Thoracic aorta (tissue), 2 donors: ENCODE data around the gene POM121L12. TPM values are rescaled to one million over a fixed set of nuclear protein-coding genes. Genes with fewer than 3 reads are reported as not detected.

Experiments
- ATAC-seq: fragments of 150-250 bp; one replicate; pipeline ENCODE4 v1.8.0; 2017; ENCODE audit warnings: low read depth; ENCODE audit not compliant: insufficient number of reproducible peaks, low FRiP score
- DNase-seq: peaks from one replicate; pipeline ENCODE4 v3.0.0-alpha.2; 2020; ENCODE audit warnings: low spot score
- H3K27ac ChIP-seq, 2 donors: fragments of 200-600 bp; sonication (generic); 1 replicate in 1 of 2; 2 replicates in 1 of 2; pipeline ENCODE4 v1.5.1; 2016; ENCODE audit warnings: mild to moderate bottlenecking in 2 of 2, moderate library complexity in 2 of 2
- H3K27me3 ChIP-seq: fragments of 200-600 bp; sonication (generic); replicated peaks from 2 replicates; pipeline ENCODE4 v1.6.0; 2016; ENCODE audit warnings: mild to moderate bottlenecking; ENCODE audit not compliant: insufficient read depth
- H3K36me3 ChIP-seq: fragments of 200-600 bp; sonication (generic); one replicate; pipeline ENCODE4 v1.5.1; 2016
- H3K4me1 ChIP-seq, 2 donors: fragments of 200-600 bp; sonication (generic); 1 replicate in 1 of 2; 2 replicates in 1 of 2; pipeline versions ENCODE4 v1.5.1 to v1.6.0; 2016; ENCODE audit warnings: low read depth in 2 of 2, mild to moderate bottlenecking in 1 of 2; ENCODE audit not compliant: control insufficient read depth in 1 of 2
- H3K4me3 ChIP-seq: fragments of 200-600 bp; sonication (generic); 2 replicates; pipeline ENCODE4 v1.5.1; 2016; ENCODE audit warnings: mild to moderate bottlenecking
- H3K9me3 ChIP-seq: fragments of 200-600 bp; sonication (generic); 2 replicates; pipeline ENCODE4 v1.5.1; 2016
- total RNA-seq, 2 donors: library from RNA; depleted of rRNA; stranded (reverse); fragments of >200 nt; gene quantifications; one replicate each; pipeline versions ENCODE4 v1.1.0 to v1.2.3, GENCODE V29; 2016
- TF ChIP-seq, protein P1 (sequence below): fragments of 200-600 bp; sonication (generic); IDR thresholded peaks from one replicate; pipeline ENCODE4 v1.5.1; 2019; ENCODE audit warnings: antibody characterized with exemption

POM121L12 gene
- not detected for total RNA-seq

DNA sequence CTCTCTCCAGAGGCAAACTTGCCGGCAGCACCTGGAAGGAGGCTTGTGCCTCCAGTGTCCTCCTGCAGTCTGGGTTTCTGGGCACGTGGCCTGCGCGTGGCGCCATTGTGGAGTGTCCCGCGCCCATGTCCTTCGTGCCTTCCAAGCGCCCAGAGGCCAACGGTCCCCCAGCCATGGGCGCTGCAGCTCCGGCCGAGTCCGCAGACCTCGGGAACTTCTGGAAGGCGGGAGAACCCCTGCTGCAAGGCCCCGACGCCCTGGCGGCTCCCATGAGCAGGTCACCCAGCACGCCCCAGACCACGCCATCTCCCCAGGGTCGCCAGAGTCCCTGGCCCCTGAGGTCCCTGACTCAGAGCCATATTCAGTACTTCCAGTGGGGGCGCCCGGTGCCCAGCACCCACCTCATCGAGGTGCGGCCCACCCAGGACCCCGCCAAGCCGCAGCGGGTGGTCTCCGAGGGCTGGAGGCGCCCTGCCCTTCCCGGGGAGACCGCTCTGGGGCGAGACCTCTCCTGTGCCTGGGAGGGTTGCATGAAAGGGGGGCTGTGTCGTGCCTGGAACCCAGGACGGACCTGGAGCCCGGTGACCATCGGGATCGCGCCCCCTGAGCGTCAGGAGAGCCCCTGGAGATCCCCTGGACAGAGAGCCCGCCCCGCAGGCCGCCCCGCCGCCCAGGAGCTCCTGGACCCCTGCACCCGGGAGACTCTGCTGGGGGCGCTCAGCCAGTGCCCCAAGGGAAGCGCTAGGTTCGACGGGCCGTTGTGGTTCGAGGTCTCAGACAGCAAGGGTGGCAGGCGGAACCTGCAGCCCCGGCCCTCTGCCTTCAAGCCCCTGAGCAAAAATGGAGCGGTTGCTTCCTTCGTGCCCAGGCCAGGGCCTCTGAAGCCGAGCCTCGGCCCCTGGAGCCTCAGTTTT, at the start of gene POM121L12:
Gene POM121L12 (plus strand): TSS at position 135 of the 914 bp plus-strand sequence. CDS start 39 bp downstream, at position 174.
- no peak within 1 kb of the TSS for H3K27ac ChIP-seq
- H3K36me3 ChIP-seq: no peaks in the 10 kb centered on the region
- H3K9me3 ChIP-seq: no peaks in the 10 kb centered on the region
- DNase-seq (no peak), ATAC-seq (no peak)
- H3K4me3 ChIP-seq: no peak within 1 kb of the TSS
- H3K27me3 ChIP-seq: no peaks in the 10 kb centered on the region
- TF ChIP-seq, protein P1, sequence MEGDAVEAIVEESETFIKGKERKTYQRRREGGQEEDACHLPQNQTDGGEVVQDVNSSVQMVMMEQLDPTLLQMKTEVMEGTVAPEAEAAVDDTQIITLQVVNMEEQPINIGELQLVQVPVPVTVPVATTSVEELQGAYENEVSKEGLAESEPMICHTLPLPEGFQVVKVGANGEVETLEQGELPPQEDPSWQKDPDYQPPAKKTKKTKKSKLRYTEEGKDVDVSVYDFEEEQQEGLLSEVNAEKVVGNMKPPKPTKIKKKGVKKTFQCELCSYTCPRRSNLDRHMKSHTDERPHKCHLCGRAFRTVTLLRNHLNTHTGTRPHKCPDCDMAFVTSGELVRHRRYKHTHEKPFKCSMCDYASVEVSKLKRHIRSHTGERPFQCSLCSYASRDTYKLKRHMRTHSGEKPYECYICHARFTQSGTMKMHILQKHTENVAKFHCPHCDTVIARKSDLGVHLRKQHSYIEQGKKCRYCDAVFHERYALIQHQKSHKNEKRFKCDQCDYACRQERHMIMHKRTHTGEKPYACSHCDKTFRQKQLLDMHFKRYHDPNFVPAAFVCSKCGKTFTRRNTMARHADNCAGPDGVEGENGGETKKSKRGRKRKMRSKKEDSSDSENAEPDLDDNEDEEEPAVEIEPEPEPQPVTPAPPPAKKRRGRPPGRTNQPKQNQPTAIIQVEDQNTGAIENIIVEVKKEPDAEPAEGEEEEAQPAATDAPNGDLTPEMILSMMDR: no peak
- no peaks in the 10 kb centered on the region for H3K4me1 ChIP-seq

DNA sequence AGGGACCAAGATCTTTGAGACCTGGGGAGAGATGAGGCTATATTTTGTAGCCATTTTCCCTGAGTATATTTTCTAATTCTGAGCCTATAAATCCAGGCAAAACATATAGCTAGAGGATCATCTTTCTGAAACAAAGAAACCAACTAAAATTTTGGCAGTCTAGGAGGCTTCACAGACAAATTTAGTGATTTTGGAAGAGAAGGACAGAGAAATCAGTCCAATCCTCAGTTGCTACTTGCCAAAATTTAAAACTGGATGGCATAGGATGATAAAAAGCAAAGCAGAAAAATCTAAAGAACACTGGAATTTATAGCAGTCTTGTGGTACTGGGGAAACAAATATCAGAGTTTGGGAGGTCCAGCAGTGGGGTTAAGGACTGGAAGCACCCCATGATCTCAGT, 43.4 kb upstream of the POM121L12 start:
- no peak overlapping the region for H3K4me3 ChIP-seq
- TF ChIP-seq, protein P1: no peak
- H3K36me3 ChIP-seq: no peaks in the 10 kb centered on the region
- no peaks in the 10 kb centered on the region for H3K4me1 ChIP-seq
- DNase-seq (no peak), ATAC-seq (no peak)
- H3K27me3 ChIP-seq: no peaks in the 10 kb centered on the region
- H3K27ac ChIP-seq: no peak overlapping the region
- no peaks in the 10 kb centered on the region for H3K9me3 ChIP-seq

DNA sequence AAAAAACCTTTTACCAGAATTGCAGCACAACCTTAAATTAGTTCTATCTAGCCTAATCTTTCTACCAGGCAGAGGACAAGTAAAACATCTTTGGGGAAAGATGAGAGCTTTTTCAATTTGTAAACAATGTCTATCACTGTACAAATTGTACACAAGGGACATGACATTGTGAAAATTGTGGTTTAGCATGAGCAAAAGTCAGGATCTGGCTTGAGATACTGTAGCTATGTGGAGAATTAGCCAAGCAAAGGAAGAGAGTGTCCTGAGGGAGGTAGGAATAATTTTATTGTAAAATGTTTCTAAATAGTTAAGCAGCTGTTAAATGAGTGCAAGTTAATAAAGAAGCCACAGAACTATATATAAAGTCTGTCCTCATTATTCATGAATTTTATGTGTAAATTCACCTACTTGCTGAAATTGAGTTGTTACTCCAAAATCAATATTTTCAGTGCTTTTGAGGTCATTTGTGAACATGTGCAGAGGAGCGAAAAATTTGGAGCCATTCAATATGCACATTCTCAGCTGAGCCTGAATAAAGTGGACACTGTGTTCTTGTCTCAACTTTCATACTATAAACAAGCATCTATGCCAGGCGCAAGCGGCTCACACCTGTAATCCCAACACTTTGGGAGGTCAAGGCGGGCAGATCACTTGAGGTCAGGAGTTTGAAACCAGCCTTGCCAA, 42.8 kb upstream of the POM121L12 start:
- Histone ChIP-seq H3K4me3 (no peak overlapping the region), H3K27me3 (no peaks in the 10 kb centered on the region), H3K9me3 (no peaks in the 10 kb centered on the region), H3K36me3 (no peaks in the 10 kb centered on the region), H3K27ac (no peak overlapping the region), H3K4me1 (no peaks in the 10 kb centered on the region)
- DNase-seq: no peak
- TF ChIP-seq, protein P1: no peak
- no peak for ATAC-seq

DNA sequence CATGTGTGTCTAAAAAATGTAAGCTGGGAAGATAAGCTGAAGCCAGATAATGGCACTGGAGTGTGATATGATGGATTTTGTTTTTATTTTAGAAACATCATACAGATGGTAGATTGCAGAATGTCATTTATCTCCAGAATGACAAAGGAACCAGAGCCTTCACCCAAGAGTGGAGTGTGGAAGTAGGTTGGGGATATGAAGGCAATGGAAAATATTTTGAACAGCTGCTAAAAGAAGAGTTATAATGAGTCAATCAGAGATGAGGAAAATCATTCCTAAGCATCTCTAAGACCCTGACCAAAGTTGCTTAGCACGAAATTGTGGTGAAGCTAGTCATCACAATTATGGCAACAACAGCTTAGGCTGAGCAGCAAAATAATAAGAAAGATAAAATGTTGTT, 39.8 kb upstream of the POM121L12 start:
- no peak for ATAC-seq

DNA sequence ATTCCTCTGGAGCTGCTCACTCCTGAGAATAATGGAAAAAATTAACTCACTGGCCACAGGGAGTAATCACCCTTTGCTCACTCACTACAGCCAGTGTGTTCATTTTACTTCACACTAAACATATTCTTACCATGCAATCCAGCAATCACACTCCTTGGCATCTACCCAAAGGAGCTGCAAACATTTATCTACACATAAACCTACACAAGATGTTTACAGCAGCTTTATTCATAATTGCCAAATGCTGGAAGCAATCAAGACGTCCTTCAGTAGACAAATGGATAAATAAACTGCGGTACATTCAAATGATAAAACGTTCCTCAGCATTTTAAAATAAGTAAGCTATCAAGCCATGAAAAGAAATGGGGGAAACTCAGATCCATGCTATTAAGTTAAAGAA, 34.2 kb upstream of the POM121L12 start:
- no peak overlapping the region for H3K27ac ChIP-seq
- DNase-seq: no peak
- H3K36me3 ChIP-seq: no peaks in the 10 kb centered on the region
- ATAC-seq: no peak
- TF ChIP-seq, protein P1: no peak
- no peak overlapping the region for H3K4me3 ChIP-seq
- H3K4me1 ChIP-seq: no peaks in the 10 kb centered on the region
- H3K9me3 ChIP-seq: no peaks in the 10 kb centered on the region
- no peaks in the 10 kb centered on the region for H3K27me3 ChIP-seq

More for the DNA sequence above, 39.8 kb upstream of the POM121L12 start:
- H3K4me1 ChIP-seq: no peaks in the 10 kb centered on the region
- no peak overlapping the region for H3K4me3 ChIP-seq
- no peak for DNase-seq
- H3K36me3 ChIP-seq: no peaks in the 10 kb centered on the region
- TF ChIP-seq, protein P1: no peak
- H3K27ac ChIP-seq: no peak overlapping the region
- H3K9me3 ChIP-seq: no peaks in the 10 kb centered on the region
- no peaks in the 10 kb centered on the region for H3K27me3 ChIP-seq
